T-helper 22 cell (primary cell): ENCODE data around the gene INHBB.

ENCODE experiments used
- DNase-seq: peaks from one replicate; pipeline ENCODE4 v3.0.0-alpha.2; 2020; ENCODE audit warnings: low read depth

The INHBB gene

DNA sequence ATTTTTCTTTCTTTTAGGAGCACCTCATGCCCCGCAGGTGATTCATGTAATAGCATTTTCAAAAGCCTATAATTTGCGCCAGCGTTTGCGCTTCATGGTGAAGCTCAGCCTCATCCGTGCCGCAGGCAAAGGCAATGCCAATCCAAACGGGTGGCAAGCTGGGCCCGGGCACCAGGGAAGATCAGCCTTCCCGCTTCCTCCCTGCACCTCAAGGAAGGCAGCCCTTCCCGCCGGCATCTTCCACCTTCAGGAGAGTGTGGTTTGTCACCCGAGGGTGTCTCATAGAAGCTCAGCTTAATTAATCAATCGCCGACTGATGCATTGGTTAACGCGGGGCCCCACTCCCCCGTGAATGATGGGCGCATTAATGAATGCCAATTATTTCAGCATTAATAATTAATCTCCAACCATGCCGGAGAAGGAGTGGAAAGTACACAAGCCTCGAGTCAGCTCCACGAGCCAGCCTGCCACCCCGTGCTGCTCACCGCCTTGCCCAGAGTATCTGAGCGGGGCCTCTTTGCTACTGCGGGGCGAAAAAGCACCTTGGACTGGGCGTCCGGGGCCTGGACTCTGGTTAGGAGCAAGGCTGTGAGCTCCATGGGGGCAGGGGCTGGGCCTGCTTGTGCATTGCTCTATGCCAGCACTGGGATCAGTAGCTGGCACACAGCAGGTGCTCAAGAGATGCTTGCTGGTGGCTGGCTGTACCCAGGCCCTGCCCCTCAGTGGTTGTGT, 13.0 kb downstream of the INHBB start:
- no peak for DNase-seq

GRCh38 chr2:120360307-120360855, 14.4 kb downstream of the INHBB start:
- DNase-seq: no peak

DNA sequence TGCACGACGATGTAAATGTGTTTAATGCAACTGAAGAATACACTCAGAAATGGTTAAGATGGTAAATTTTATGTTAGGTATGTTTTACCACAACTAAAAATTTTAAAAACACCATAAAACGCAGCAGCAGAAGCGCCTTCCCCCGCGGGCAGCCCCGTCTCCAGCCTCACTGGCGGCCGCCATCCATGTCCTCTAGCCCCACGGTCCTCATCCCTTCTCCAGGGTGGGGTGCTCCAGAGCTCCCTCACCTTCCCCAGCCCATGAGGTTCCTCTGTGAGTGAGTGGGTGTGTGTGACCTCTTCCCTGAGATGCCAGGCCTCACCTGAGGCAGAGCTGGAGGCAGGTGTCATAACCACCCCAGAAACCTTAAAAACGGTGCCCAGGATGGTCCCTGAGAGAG, 17.0 kb downstream of the INHBB start:
- DNase-seq: no peak

- no peak for DNase-seq
Measured at GRCh38 chr2:120365236-120365793, 19.4 kb downstream of the INHBB start.

GRCh38 chr2:120366698-120367097, 20.8 kb downstream of the INHBB start:
- no peak for DNase-seq

GRCh38 chr2:120367221-120367620, 21.3 kb downstream of the INHBB start:
- no peak for DNase-seq

DNA sequence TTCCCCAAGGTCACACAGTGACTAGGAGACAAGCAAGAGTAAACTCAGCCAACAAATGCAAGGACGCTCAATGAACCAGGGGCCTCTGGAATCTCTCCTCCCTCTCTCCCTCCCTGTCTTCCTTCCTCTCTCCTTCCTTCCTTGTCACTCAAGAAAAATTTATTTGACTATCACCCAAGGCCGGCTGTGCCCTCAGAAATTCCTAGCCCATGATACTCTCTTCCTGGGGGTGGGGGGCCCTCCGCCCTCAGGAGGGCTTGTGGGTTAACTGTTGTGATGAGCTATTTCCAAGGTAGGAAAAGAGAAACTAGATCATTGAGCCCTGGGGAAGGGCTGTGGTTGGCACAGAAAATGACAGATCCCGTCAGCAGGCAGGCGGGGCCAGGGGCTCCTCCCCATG, 21.7 kb downstream of the INHBB start:
- DNase-seq: no peak

- no peak for DNase-seq
Measured at GRCh38 chr2:120368086-120368485, 22.1 kb downstream of the INHBB start.

DNA sequence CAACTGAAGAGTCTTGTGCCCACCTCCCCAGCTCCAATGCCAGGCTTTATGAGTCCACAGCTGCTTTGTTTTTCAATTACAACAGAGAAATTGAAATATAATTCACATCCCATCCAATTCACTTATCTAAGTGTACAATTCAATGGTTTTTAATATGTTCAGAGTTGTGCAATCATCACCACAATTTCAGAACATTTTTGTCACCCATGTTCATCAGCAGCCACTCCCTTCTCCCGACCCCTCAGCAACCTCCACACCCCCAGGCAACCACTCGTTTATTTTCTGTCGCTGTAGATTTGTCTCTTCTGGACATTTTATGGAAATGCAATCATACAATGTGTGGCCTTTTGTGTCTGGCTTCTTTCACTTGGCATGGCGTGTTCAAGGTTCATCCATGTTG, 23.3 kb downstream of the INHBB start:
- DNase-seq: no peak

- no peak for DNase-seq
Measured at GRCh38 chr2:120371969-120372625, 26.2 kb downstream of the INHBB start.

DNA sequence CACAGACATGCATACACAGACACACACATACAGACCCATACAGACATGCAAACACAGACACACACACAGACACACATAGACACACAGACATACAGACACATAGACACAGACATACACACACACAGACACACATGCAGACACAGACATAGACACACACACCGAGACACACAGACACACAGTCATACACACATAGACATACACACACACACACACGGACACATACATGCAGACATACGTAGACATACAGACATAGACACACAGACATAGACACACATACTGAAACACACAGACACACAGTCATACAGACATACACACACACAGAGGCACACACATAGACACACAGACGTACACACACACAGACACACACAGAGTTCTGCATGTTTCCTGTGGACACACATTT, 26.9 kb downstream of the INHBB start:
- DNase-seq: no peak

- DNase-seq: no peak
Measured at GRCh38 chr2:120373424-120373823, 27.5 kb downstream of the INHBB start.

DNA sequence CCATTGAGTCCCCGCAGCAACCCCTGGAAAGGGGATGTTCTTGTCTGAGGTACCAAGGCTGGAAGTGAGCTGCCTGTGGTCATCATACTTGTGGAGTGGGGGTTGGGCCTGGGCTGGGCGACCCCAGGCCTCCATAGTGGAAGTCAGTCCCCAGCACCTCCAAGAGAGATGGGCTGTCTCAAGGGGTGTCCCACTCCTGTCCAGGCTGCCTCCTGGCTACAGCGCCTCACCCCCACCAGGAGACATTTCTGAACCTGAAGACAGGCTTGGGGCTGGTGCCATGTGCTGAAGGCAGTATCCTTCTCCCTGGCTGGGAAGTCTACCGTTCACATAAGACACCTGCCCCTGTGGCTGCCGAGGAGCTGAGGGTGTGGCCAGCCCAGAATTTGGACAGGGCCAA, 28.9 kb downstream of the INHBB start:
- no peak for DNase-seq

DNA sequence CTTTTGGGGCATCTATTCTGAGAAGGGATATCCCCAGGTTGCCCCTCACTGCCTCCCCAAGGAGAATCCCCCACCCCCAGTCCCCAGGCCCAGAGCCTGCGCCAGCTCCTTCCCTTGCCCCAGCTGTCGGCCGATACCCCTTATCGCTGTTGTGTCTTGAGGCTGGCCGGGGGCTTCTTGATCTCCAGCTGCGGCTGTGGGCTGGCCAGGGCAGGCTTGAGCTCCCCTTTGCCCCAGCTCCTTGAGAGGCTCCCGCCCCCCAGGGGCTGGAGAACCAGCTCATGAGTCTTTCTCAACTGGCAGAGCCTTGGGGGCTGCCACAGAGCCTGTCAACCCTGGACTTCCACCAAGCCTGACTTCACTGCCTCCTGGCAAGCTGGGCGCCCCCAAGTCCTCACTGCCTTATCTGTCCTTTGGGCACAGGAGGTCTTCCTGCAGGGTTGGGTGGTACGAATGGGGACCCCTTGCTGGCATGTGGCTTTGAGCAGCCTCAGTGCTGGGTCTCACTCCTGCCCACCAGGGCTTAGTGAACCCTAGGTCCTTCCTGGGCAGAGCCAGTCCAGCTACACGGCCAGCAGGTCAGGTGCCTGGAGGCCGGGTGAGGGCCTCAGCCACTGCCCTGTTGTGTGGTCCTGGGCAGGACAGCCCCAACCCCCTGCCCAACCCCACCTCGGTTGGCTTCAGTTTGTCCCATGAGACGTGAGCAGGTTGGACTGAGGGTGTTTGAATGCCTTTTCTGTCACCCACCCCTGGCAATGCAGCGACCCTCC, 29.5 kb downstream of the INHBB start:
- DNase-seq: no peak

- no peak for DNase-seq
Measured at GRCh38 chr2:120376101-120376500, 30.2 kb downstream of the INHBB start.

- DNase-seq: no peak
Measured at GRCh38 chr2:120376679-120377640, 31.0 kb downstream of the INHBB start.

- no peak for DNase-seq
Measured at GRCh38 chr2:120378605-120379004, 32.7 kb downstream of the INHBB start.

DNA sequence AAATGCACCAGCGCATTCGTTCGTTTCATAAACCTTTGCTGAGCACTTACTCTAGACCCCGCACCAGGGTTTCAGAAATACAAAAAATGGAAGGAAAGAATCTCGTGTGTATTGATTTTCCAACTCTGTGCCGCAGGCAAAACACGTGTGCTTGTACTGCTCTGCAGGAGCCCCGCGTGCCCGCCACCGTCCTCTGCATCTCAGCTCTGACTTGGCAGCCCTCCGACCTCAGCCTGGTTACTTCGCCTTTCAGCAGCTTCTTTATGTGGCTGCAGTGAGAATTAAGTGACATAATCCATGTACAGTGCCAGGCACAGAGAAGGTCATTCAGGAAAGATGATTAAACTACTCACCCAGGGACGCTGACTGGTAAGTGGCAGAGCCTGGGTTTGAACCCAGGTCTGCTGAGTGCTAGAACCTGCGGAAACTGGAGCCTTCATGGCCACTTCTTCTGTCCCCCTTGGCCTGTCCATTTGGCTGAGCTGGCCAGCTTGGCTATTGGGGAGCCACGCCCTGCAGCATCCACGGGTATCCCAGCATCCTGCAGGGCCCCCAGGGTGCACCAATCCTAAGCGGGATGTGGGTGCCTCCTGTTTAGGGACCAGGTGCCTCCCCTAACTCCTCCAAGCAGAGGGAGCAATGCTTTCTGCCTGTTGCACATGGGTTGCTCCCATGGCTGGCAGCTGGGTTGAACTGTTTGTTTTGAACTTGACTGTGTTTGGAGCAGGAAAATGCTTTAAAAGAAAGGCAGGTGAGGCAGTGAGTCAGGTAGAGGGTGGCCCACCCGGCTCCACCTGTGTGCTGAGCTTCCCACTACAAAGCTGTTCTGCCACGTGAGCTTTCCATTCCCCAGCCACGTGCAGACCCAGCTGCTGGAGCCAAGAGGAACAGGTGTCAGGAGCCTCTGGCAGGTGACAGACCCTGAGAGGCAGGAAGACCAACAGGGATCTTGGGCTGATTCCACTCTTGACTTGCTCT, 34.3 kb downstream of the INHBB start:
- DNase-seq: no peak

DNA sequence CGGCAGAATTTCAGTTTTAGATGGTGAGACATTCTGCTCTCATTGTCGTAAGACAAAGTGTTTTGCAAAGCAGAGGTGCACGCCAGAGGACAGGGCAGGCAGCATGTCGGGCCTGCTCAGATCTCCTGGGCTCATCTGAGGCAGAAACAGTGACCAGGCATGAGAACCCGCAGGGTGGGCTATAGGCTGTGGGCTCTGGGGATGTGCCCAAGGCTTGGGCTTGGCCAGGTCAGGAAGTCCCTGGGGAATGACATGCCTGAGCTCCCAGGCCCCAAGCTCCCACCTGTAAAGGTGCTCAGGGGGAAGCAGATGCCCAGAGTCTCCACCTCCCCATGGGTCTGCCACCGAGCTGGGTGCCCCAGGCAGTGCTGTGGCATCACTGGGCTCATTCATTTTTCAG, 35.3 kb downstream of the INHBB start:
- no peak for DNase-seq

- no peak for DNase-seq
Measured at GRCh38 chr2:120381661-120382060, 35.7 kb downstream of the INHBB start.
